ENCODE results near the gene PRB4. TPM values are rescaled to one million over a fixed set of nuclear protein-coding genes. Genes with fewer than 3 reads are reported as not detected.
"Not testable (repeated sequence)": the region's sequence is repeated elsewhere in the genome, so short reads cannot be mapped to it uniquely, and the experiment has no call there.

The PRB4 gene
- not detected for total RNA-seq

- DNase-seq (ENCODE audit: low spot score): no peak
- no peak for ATAC-seq (ENCODE audit: low FRiP score)
- TF ChIP-seq CTCF (IDR thresholded peaks at IDR 0.05): no peak
Measured at GRCh38 chr12:11310336-11310735, at the start of gene PRB4. Gene PRB4 (minus strand): TSS chr12:11310436. CDS start chr12:11310398, 38 bp downstream.

DNA sequence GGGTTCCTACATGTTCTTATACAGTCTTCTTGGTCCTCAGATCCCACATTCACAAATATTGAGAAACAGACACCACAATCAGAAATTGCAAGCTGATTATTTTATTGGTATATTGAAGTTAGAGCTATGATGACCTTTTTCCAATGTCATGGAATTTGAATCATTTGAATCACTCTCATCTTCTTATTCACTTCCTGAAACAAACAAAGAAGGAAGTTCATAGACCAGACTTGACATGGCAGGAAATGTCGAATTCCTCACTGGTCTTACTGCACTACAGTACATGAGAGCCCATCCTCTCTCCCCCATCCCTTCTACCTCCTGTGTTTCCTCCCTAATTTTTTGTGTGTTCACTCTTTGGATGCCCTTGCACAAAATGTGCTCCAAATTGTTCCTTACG is 41.5 kb upstream of the PRB4 start:
- ATAC-seq (ENCODE audit: low FRiP score); DNase-seq (ENCODE audit: low spot score): not testable (repeated sequence)

DNA sequence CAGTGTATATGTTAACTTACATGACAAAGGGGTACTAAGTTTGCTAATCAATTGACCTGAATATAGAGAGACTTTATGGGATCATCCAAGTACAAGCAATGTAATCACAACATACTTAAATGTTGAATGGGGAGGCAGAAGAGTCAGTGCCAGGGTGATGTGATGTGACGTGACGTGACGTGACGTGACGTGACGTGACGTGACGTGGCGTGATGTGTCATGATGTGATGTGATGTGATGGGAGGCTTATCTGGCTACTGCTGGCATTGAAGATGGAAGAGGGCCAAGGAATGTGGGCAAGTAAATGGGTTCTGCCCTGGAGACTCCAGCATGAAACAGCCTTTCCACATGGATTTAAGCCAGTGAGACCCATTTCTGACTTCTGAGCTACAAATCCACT is 38.2 kb upstream of the PRB4 start:
- no peak for TF ChIP-seq CTCF (IDR thresholded peaks at IDR 0.05)
- no peak for DNase-seq (ENCODE audit: low spot score)
- no peak for ATAC-seq (ENCODE audit: low FRiP score)

- DNase-seq (ENCODE audit: low spot score): no peak
- ATAC-seq (ENCODE audit: low FRiP score): no peak
Measured at GRCh38 chr12:11347810-11348209, 37.6 kb upstream of the PRB4 start.

DNA sequence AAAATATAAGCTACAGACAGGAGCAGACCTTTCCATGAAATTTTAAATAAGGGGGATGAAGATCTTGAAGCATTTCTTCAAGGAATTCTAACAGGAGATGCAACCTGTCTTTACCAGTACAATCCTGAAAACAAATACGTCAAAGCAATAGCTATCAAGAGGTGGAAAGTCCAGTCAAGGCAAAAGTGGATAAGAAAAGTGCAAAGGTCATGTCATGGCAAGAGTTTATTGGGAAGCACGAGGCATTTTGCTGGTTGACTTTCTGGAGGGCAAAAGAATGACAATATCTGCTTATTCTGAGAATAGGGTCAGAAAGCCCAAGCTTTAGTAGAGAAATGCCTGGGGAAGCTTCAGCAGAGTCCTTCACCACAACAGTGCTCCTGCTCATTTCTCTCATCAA is 34.3 kb upstream of the PRB4 start:
- DNase-seq (ENCODE audit: low spot score) (no peak), ATAC-seq (ENCODE audit: low FRiP score) (no peak)
- no peak for TF ChIP-seq CTCF (IDR thresholded peaks at IDR 0.05)

More at GRCh38 chr12:11347810-11348209, 37.6 kb upstream of the PRB4 start:
- TF ChIP-seq CTCF (IDR thresholded peaks at IDR 0.05): no peak

DNA sequence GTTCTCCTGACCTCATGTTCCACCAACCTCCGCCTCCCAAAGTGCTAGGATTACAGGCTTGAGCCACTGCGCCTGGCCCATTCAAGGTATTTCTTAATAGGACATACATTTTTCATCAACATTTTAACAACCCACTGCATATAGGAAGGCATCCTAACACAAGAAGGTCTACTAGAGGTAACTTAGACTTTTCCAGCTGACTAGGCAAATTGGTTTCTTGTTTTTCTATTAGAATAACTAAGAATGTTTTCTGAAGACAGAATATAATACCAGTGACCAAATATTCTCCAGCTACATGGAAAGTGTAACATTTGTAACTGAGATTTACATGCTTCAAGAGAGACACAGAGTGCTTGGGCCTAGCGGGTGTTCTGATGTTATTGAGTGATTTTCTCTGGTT is 14.2 kb upstream of the PRB4 start:
- ATAC-seq (ENCODE audit: low FRiP score) (no peak), DNase-seq (ENCODE audit: low spot score) (no peak)
- no peak for TF ChIP-seq CTCF (IDR thresholded peaks at IDR 0.05)

- DNase-seq (ENCODE audit: low spot score) (no peak), ATAC-seq (ENCODE audit: low FRiP score) (no peak)
- no peak for TF ChIP-seq CTCF (IDR thresholded peaks at IDR 0.05)
Measured at GRCh38 chr12:11321980-11322379, 11.7 kb upstream of the PRB4 start.

DNA sequence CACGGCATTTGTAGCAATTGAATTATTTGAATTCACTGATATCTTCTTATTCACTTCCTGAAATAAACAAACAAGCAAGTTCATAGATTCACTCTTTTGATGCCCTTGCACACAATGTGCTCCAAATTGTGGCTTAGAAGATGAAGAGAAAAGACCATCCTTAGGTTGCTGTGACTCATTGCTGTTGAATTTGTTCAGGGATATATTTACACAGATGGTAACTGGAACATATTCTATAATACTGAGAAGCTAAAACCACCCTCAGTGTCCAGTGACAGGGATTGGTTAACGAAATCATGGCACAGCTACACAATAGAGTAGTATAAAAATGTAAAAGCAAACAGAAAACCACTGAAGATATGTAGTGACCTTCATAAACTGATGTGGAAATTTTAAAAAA is 3.1 kb downstream of the PRB4 start:
- no peak for TF ChIP-seq CTCF (IDR thresholded peaks at IDR 0.05)
- DNase-seq (ENCODE audit: low spot score) (no peak), ATAC-seq (ENCODE audit: low FRiP score) (no peak)
